ENCODE data around the gene ABCC1. TPM values are rescaled to one million over a fixed set of nuclear protein-coding genes. Genes with fewer than 3 reads are reported as not detected.
"Not testable (repeated sequence)": the region's sequence is repeated elsewhere in the genome, so short reads cannot be mapped to it uniquely, and the experiment has no call there.

Gene ABCC1
- total and polyA plus RNA-seq, 2 donors = 11.6 to 18.1 TPM

GRCh38 chr16:15979801-15980200 lies 30.4 kb downstream of the ABCC1 start:
- H3K36me3 ChIP-seq (ENCODE audit: control insufficient read depth in 2 of 2, insufficient read depth in 2 of 2, low read length in 1 of 2) = peaks cover 17 to 37% of the 10 kb centered on the region in 2 donors
- no peaks in the 10 kb centered on the region for H3K4me1 ChIP-seq (ENCODE audit: control insufficient read depth in 2 of 2, insufficient read depth in 2 of 2, low read length in 2 of 2)
- no peak overlapping the region for H3K27ac ChIP-seq (ENCODE audit: low read depth in 1 of 2, low read length in 1 of 2)
- no peak overlapping the region for H3K4me3 ChIP-seq (ENCODE audit: low read length in 2 of 2)
- peaks cover 10 to 43% of the 10 kb centered on the region in 2 donors for H3K9me3 ChIP-seq (ENCODE audit: control insufficient read depth in 2 of 2, insufficient read depth in 1 of 2, low read length in 1 of 2)
- H3K27me3 ChIP-seq (ENCODE audit: control insufficient read depth in 2 of 2, insufficient read depth in 1 of 2, low read length in 1 of 2) = no peaks in the 10 kb centered on the region
- no peak for DNase-seq (ENCODE audit: low read depth in 6 of 9, low spot score in 9 of 9)
- over 99% methylated on average over 3 of the region's 3 CpGs for WGBS

GRCh38 chr16:15980329-15980728 lies 30.9 kb downstream of the ABCC1 start:
- Histone ChIP-seq H3K36me3 (ENCODE audit: control insufficient read depth in 2 of 2, insufficient read depth in 2 of 2, low read length in 1 of 2) (peaks cover 17 to 34% of the 10 kb centered on the region in 2 donors), H3K27me3 (ENCODE audit: control insufficient read depth in 2 of 2, insufficient read depth in 1 of 2, low read length in 1 of 2) (no peaks in the 10 kb centered on the region), H3K27ac (ENCODE audit: low read depth in 1 of 2, low read length in 1 of 2) (no peak overlapping the region), H3K4me1 (ENCODE audit: control insufficient read depth in 2 of 2, insufficient read depth in 2 of 2, low read length in 2 of 2) (no peaks in the 10 kb centered on the region), H3K9me3 (ENCODE audit: control insufficient read depth in 2 of 2, insufficient read depth in 1 of 2, low read length in 1 of 2) (peaks cover 10 to 43% of the 10 kb centered on the region in 2 donors), H3K4me3 (ENCODE audit: low read length in 2 of 2) (no peak overlapping the region)
- DNase-seq (ENCODE audit: low read depth in 6 of 9, low spot score in 9 of 9) = no peak
- 96% methylated on average over 3 of the region's 3 CpGs for WGBS

GRCh38 chr16:15981382-15981781 lies 32.0 kb downstream of the ABCC1 start:
- WGBS = 81% methylated on average over 3 of the region's 3 CpGs
- no peak overlapping the region for H3K27ac ChIP-seq (ENCODE audit: low read depth in 1 of 2, low read length in 1 of 2)
- no peaks in the 10 kb centered on the region for H3K4me1 ChIP-seq (ENCODE audit: control insufficient read depth in 2 of 2, insufficient read depth in 2 of 2, low read length in 2 of 2)
- peaks cover 10 to 43% of the 10 kb centered on the region in 2 donors for H3K9me3 ChIP-seq (ENCODE audit: control insufficient read depth in 2 of 2, insufficient read depth in 1 of 2, low read length in 1 of 2)
- DNase-seq (ENCODE audit: low read depth in 6 of 9, low spot score in 9 of 9) = no peak
- no peaks in the 10 kb centered on the region for H3K27me3 ChIP-seq (ENCODE audit: control insufficient read depth in 2 of 2, insufficient read depth in 1 of 2, low read length in 1 of 2)
- peaks cover 17 to 36% of the 10 kb centered on the region in 2 donors for H3K36me3 ChIP-seq (ENCODE audit: control insufficient read depth in 2 of 2, insufficient read depth in 2 of 2, low read length in 1 of 2)
- H3K4me3 ChIP-seq (ENCODE audit: low read length in 2 of 2) = no peak overlapping the region

- not testable (repeated sequence) for DNase-seq (ENCODE audit: low read depth in 6 of 9, low spot score in 9 of 9); H3K4me1 ChIP-seq (ENCODE audit: control insufficient read depth in 2 of 2, insufficient read depth in 2 of 2, low read length in 2 of 2); H3K4me3 ChIP-seq (ENCODE audit: low read length in 2 of 2); H3K27me3 ChIP-seq (ENCODE audit: control insufficient read depth in 2 of 2, insufficient read depth in 1 of 2, low read length in 1 of 2); H3K27ac ChIP-seq (ENCODE audit: low read depth in 1 of 2, low read length in 1 of 2)
- WGBS = 95% methylated on average over 5 of the region's 5 CpGs
- peaks cover 17 to 31% of the 10 kb centered on the region in 2 donors for H3K36me3 ChIP-seq (ENCODE audit: control insufficient read depth in 2 of 2, insufficient read depth in 2 of 2, low read length in 1 of 2)
- peaks cover 10 to 36% of the 10 kb centered on the region in 2 donors for H3K9me3 ChIP-seq (ENCODE audit: control insufficient read depth in 2 of 2, insufficient read depth in 1 of 2, low read length in 1 of 2)
Measured at GRCh38 chr16:15982194-15982915, 32.9 kb downstream of the ABCC1 start.

- H3K9me3 ChIP-seq (ENCODE audit: control insufficient read depth in 2 of 2, insufficient read depth in 1 of 2, low read length in 1 of 2) = peaks cover 6 to 22% of the 10 kb centered on the region in 2 donors
Measured at GRCh38 chr16:15983898-15984297, 34.5 kb downstream of the ABCC1 start.

GRCh38 chr16:15985144-15985543 lies 35.7 kb downstream of the ABCC1 start:
- Histone ChIP-seq H3K9me3 (ENCODE audit: control insufficient read depth in 2 of 2, insufficient read depth in 1 of 2, low read length in 1 of 2) (peaks cover 6 to 20% of the 10 kb centered on the region in 2 donors), H3K4me3 (ENCODE audit: low read length in 2 of 2) (no peak overlapping the region), H3K4me1 (ENCODE audit: control insufficient read depth in 2 of 2, insufficient read depth in 2 of 2, low read length in 2 of 2) (peaks cover 3 to 4% of the 10 kb centered on the region in 2 donors), H3K27ac (ENCODE audit: low read depth in 1 of 2, low read length in 1 of 2) (no peak overlapping the region), H3K36me3 (ENCODE audit: control insufficient read depth in 2 of 2, insufficient read depth in 2 of 2, low read length in 1 of 2) (peaks cover 4 to 21% of the 10 kb centered on the region in 2 donors), H3K27me3 (ENCODE audit: control insufficient read depth in 2 of 2, insufficient read depth in 1 of 2, low read length in 1 of 2) (no peaks in the 10 kb centered on the region)
- no peak for DNase-seq (ENCODE audit: low read depth in 6 of 9, low spot score in 9 of 9)
- WGBS = 96% methylated on average over 4 of the region's 4 CpGs

More at GRCh38 chr16:15983898-15984297, 34.5 kb downstream of the ABCC1 start:
- H3K36me3 ChIP-seq (ENCODE audit: control insufficient read depth in 2 of 2, insufficient read depth in 2 of 2, low read length in 1 of 2) = peaks cover 8 to 27% of the 10 kb centered on the region in 2 donors
- H3K4me3 ChIP-seq (ENCODE audit: low read length in 2 of 2) = no peak overlapping the region
- H3K4me1 ChIP-seq (ENCODE audit: control insufficient read depth in 2 of 2, insufficient read depth in 2 of 2, low read length in 2 of 2) = peaks cover under 1% of the 10 kb centered on the region in 2 donors
- no peaks in the 10 kb centered on the region for H3K27me3 ChIP-seq (ENCODE audit: control insufficient read depth in 2 of 2, insufficient read depth in 1 of 2, low read length in 1 of 2)
- no peak for DNase-seq (ENCODE audit: low read depth in 6 of 9, low spot score in 9 of 9)
- 84% methylated on average over 5 of the region's 5 CpGs for WGBS
- H3K27ac ChIP-seq (ENCODE audit: low read depth in 1 of 2, low read length in 1 of 2) = no peak overlapping the region

- Histone ChIP-seq H3K27me3 (ENCODE audit: control insufficient read depth in 2 of 2, insufficient read depth in 1 of 2, low read length in 1 of 2) (no peaks in the 10 kb centered on the region), H3K36me3 (ENCODE audit: control insufficient read depth in 2 of 2, insufficient read depth in 2 of 2, low read length in 1 of 2) (peaks cover 4 to 15% of the 10 kb centered on the region in 2 donors), H3K4me3 (ENCODE audit: low read length in 2 of 2) (no peak overlapping the region), H3K4me1 (ENCODE audit: control insufficient read depth in 2 of 2, insufficient read depth in 2 of 2, low read length in 2 of 2) (peaks cover 3 to 4% of the 10 kb centered on the region in 2 donors), H3K9me3 (ENCODE audit: control insufficient read depth in 2 of 2, insufficient read depth in 1 of 2, low read length in 1 of 2) (peaks cover 4 to 11% of the 10 kb centered on the region in 2 donors), H3K27ac (ENCODE audit: low read depth in 1 of 2, low read length in 1 of 2) (no peak overlapping the region)
- WGBS = 95% methylated on average over 9 of the region's 9 CpGs
- no peak for DNase-seq (ENCODE audit: low read depth in 6 of 9, low spot score in 9 of 9)
Measured at GRCh38 chr16:15986261-15986660, 36.8 kb downstream of the ABCC1 start.

GRCh38 chr16:15988268-15989013 lies 39.0 kb downstream of the ABCC1 start:
- Histone ChIP-seq H3K9me3 (ENCODE audit: control insufficient read depth in 2 of 2, insufficient read depth in 1 of 2, low read length in 1 of 2) (no peaks in the 10 kb centered on the region), H3K36me3 (ENCODE audit: control insufficient read depth in 2 of 2, insufficient read depth in 2 of 2, low read length in 1 of 2) (peaks cover 0 to 22% of the 10 kb centered on the region in 2 donors), H3K4me3 (ENCODE audit: low read length in 2 of 2) (no peak overlapping the region), H3K27me3 (ENCODE audit: control insufficient read depth in 2 of 2, insufficient read depth in 1 of 2, low read length in 1 of 2) (no peaks in the 10 kb centered on the region), H3K27ac (ENCODE audit: low read depth in 1 of 2, low read length in 1 of 2) (no peak overlapping the region), H3K4me1 (ENCODE audit: control insufficient read depth in 2 of 2, insufficient read depth in 2 of 2, low read length in 2 of 2) (peaks cover 3 to 4% of the 10 kb centered on the region in 2 donors)
- WGBS = 64% methylated on average over 5 of the region's 5 CpGs
- no peak for DNase-seq (ENCODE audit: low read depth in 6 of 9, low spot score in 9 of 9)

- Histone ChIP-seq H3K4me1 (ENCODE audit: control insufficient read depth in 2 of 2, insufficient read depth in 2 of 2, low read length in 2 of 2) (peaks cover 3 to 4% of the 10 kb centered on the region in 2 donors), H3K4me3 (ENCODE audit: low read length in 2 of 2) (no peak overlapping the region), H3K27ac (ENCODE audit: low read depth in 1 of 2, low read length in 1 of 2) (no peak overlapping the region), H3K27me3 (ENCODE audit: control insufficient read depth in 2 of 2, insufficient read depth in 1 of 2, low read length in 1 of 2) (no peaks in the 10 kb centered on the region), H3K36me3 (ENCODE audit: control insufficient read depth in 2 of 2, insufficient read depth in 2 of 2, low read length in 1 of 2) (peaks cover 0 to 23% of the 10 kb centered on the region in 2 donors), H3K9me3 (ENCODE audit: control insufficient read depth in 2 of 2, insufficient read depth in 1 of 2, low read length in 1 of 2) (no peaks in the 10 kb centered on the region)
- 98% methylated on average over 14 of the region's 14 CpGs for WGBS
- DNase-seq (ENCODE audit: low read depth in 6 of 9, low spot score in 9 of 9) = no peak
Measured at GRCh38 chr16:15990902-15991301, 41.5 kb downstream of the ABCC1 start.
